PC-3 (cell line): ENCODE data around the gene ZFHX2. TPM values are rescaled to one million over a fixed set of nuclear protein-coding genes. Genes with fewer than 3 reads are reported as not detected.

Experiments
- ATAC-seq: fragments of 200-7000 bp; cut with Tn5 transposase; 2 replicates; pipeline ENCODE4 v1.9.1; 2020; ENCODE audit warnings: mild to moderate bottlenecking, moderate library complexity
- BruUV-seq: library from RNA; stranded (reverse); fragments of 400-500 nt; replicated peaks from 2 replicates; lab custom pipeline; 2021; lab: Mats Ljungman, UMichigan
- CTCF ChIA-PET: fragments of 300-600 bp; sonication (Branson Sonifier 250); formaldehyde crosslinking; loops from one replicate; lab custom pipeline; 2022; ENCODE audit warnings: antibody characterized with exemption; lab: Charles Lee
- POLR2A ChIA-PET: fragments of 300-600 bp; sonication (Branson Sonifier 250); formaldehyde crosslinking; loops from one replicate; lab custom pipeline; 2022; ENCODE audit warnings: antibody characterized with exemption; ENCODE audit not compliant: unreplicated experiment; lab: Charles Lee
- DNase-seq: peaks from one replicate; pipeline ENCODE4 v3.0.0-alpha.2; 2015
- H2AFZ ChIP-seq: fragments of 300-600 bp; sonication (generic); 2 replicates; pipeline ENCODE4 v1.6.0; 2016; ENCODE audit warnings: antibody characterized with exemption, low read length
- H3F3A ChIP-seq: fragments of 300-600 bp; sonication (generic); one replicate; pipeline ENCODE4 v1.6.0; 2017; ENCODE audit warnings: antibody characterized with exemption, low read length, control low read depth, mild to moderate bottlenecking; ENCODE audit not compliant: unreplicated experiment
- H3K27ac ChIP-seq: fragments of 300-600 bp; sonication (generic); 2 replicates; pipeline ENCODE4 v1.5.1; 2016; ENCODE audit warnings: mild to moderate bottlenecking, low read length
- H3K27me3 ChIP-seq: fragments of 300-600 bp; sonication (generic); 2 replicates; pipeline ENCODE4 v1.6.1; 2016; ENCODE audit warnings: low read length, mixed read lengths
- H3K36me3 ChIP-seq: fragments of 300-600 bp; sonication (generic); 2 replicates; pipeline ENCODE4 v1.6.1; 2016; ENCODE audit warnings: low read depth, mixed run types, low read length, mixed read lengths
- H3K4me1 ChIP-seq: fragments of 300-600 bp; sonication (generic); 2 replicates; pipeline ENCODE4 v1.5.1; 2016; ENCODE audit warnings: low read length; ENCODE audit not compliant: insufficient read depth
- H3K4me2 ChIP-seq: fragments of 300-600 bp; sonication (generic); 2 replicates; pipeline ENCODE4 v1.6.0; 2016; ENCODE audit warnings: low read length
- H3K4me3 ChIP-seq: fragments of 300-600 bp; sonication (generic); 2 replicates; pipeline ENCODE4 v1.5.1; 2016; ENCODE audit warnings: mild to moderate bottlenecking, low read length, mixed read lengths
- H3K79me2 ChIP-seq: fragments of 300-600 bp; sonication (generic); 2 replicates; pipeline ENCODE4 v1.6.1; 2017; ENCODE audit warnings: low read length, mixed read lengths
- H3K9ac ChIP-seq: fragments of 300-600 bp; sonication (generic); 2 replicates; pipeline ENCODE4 v1.6.0; 2016; ENCODE audit warnings: mild to moderate bottlenecking, low read length
- H3K9me2 ChIP-seq: fragments of 300-600 bp; sonication (generic); replicated peaks from 2 replicates; pipeline ENCODE4 v1.6.1; 2016; ENCODE audit warnings: mixed run types, low read length, mixed read lengths
- H3K9me3 ChIP-seq: fragments of 300-600 bp; sonication (generic); 2 replicates; pipeline ENCODE4 v1.6.1; 2016; ENCODE audit warnings: low read length, mixed read lengths
- H4K20me1 ChIP-seq: fragments of 300-600 bp; sonication (generic); 2 replicates; pipeline ENCODE4 v1.6.1; 2016; ENCODE audit warnings: low read length, mixed read lengths
- CTCF ChIP-seq: fragments of 300-600 bp; sonication (generic); conservative IDR thresholded peaks from 2 replicates; pipeline ENCODE4 v1.5.1; 2017; ENCODE audit warnings: antibody characterized with exemption, low read depth, mild to moderate bottlenecking, low read length
- EZH2 ChIP-seq: fragments of 300-600 bp; sonication (generic); IDR thresholded peaks from one replicate; pipeline ENCODE4 v1.6.1; 2017; ENCODE audit warnings: antibody characterized with exemption, mild to moderate bottlenecking, low read length; ENCODE audit not compliant: unreplicated experiment
- EZH2phosphoT487 ChIP-seq: fragments of 300-600 bp; sonication (generic); IDR thresholded peaks from 2 replicates; pipeline ENCODE4 v1.6.1; 2018; ENCODE audit warnings: mild to moderate bottlenecking, antibody characterized with exemption, low read length, borderline replicate concordance
- intact Hi-C: fragments of 100-400 bp; cut with micrococcal nuclease; formaldehyde crosslinking; loops from 2 replicates; pipeline ENCODE4 v1.9.0; 2023
- total RNA-seq: library from RNA; depleted of rRNA; stranded (reverse); fragments of >200 nt; gene quantifications from 2 replicates; pipeline ENCODE4 v1.2.3, GENCODE V29; 2014

Gene ZFHX2
- total RNA-seq, 1 experiment from 2014 or later = 0.55 TPM

GRCh38 chr14:23513005-23513817 lies 38.4 kb downstream of the ZFHX2 start:
- intact Hi-C loops = no loop called here
- Histone ChIP-seq H3K9me3 (no peaks in the 10 kb centered on the region), H3K27me3 (no peaks in the 10 kb centered on the region), H3K4me3 (no peak overlapping the region), H3K4me2 (no peak overlapping the region), H3K9me2 (no peaks in the 10 kb centered on the region), H3K4me1 (no peaks in the 10 kb centered on the region), H4K20me1 (no peaks in the 10 kb centered on the region), H3K36me3 (no peaks in the 10 kb centered on the region), H3F3A (no peaks in the 10 kb centered on the region), H3K79me2 (no peaks in the 10 kb centered on the region), H2AFZ (no peak overlapping the region), H3K27ac (no peak overlapping the region), H3K9ac (no peak overlapping the region)
- no peak for ATAC-seq
- ChIA-PET CTCF (no interaction called here), POLR2A (no interaction called here)
- no peak for DNase-seq
- TF ChIP-seq EZH2phosphoT487 (no peak), CTCF (no peak), EZH2 (no peak)
- no TSS peak for BruUV-seq

DNA sequence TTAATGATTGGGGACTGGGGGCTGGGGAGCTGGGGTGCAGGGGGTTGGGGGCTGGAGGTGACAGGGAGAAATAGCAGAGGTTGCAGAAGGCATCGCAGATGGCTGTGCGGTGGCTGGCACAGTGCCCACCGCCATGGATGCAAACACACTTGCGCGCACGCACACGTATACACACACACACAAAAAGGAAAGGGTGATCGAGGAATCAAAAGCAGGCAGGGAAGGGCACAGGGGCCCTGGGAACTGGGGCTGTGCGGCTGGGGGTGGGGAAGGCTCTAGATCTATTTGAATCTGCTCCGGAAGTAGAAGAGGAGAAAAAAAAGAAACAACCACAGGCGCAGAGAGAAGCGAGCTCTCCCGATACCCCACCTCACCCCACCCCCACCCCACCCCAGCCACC lies 39.4 kb downstream of the ZFHX2 start:
- ChIA-PET POLR2A (no interaction called here), CTCF (no interaction called here)
- TF ChIP-seq EZH2 = no peak
- no peak overlapping the region for H3K9ac ChIP-seq
- H3K9me3 ChIP-seq = no peaks in the 10 kb centered on the region
- no TSS peak for BruUV-seq
- no peaks in the 10 kb centered on the region for H3K9me2 ChIP-seq
- DNase-seq (no peak), ATAC-seq (no peak)
- H2AFZ ChIP-seq = no peak overlapping the region
- no peaks in the 10 kb centered on the region for H3K36me3 ChIP-seq
- no peak overlapping the region for H3K27ac ChIP-seq
- no peaks in the 10 kb centered on the region for H3K27me3 ChIP-seq
- intact Hi-C loops = no loop called here
- H3K79me2 ChIP-seq = no peaks in the 10 kb centered on the region
- no peak overlapping the region for H3K4me2 ChIP-seq
- no peaks in the 10 kb centered on the region for H3F3A ChIP-seq
- no peak overlapping the region for H3K4me3 ChIP-seq
- H3K4me1 ChIP-seq = no peaks in the 10 kb centered on the region
- no peaks in the 10 kb centered on the region for H4K20me1 ChIP-seq

GRCh38 chr14:23494223-23494622 lies 57.3 kb downstream of the ZFHX2 start:
- POLR2A ChIA-PET = no interaction called here

More at GRCh38 chr14:23494223-23494622, 57.3 kb downstream of the ZFHX2 start:
- Histone ChIP-seq H2AFZ (no peak overlapping the region), H3K4me2 (no peak overlapping the region), H4K20me1 (no peaks in the 10 kb centered on the region), H3K27ac (no peak overlapping the region), H3K27me3 (no peaks in the 10 kb centered on the region), H3K9me3 (no peaks in the 10 kb centered on the region), H3K9ac (no peak overlapping the region), H3K79me2 (no peaks in the 10 kb centered on the region), H3K4me1 (no peaks in the 10 kb centered on the region), H3F3A (no peaks in the 10 kb centered on the region), H3K4me3 (no peak overlapping the region), H3K36me3 (no peaks in the 10 kb centered on the region; the same call in 1 of the 2 replicates), H3K9me2 (no peaks in the 10 kb centered on the region)
- DNase-seq (no peak), ATAC-seq (no peak)
- CTCF ChIA-PET = interaction anchor here (1.0 kb wide), 1 partner anchor 16 kb away, joined by 3 read pairs; no protein-coding TSS in a partner anchor
- BruUV-seq = no TSS peak
- intact Hi-C loops = no loop called here
- no peak for TF ChIP-seq EZH2phosphoT487
- TF ChIP-seq CTCF = no peak
- TF ChIP-seq EZH2 = no peak
